NB4 (cell line): ENCODE results near the gene AIG1.

ENCODE experiments used
- DNase-seq: peaks from one replicate; pipeline ENCODE4 v3.0.0; 2010; ENCODE audit warnings: low read depth
- H3K4me3 ChIP-seq: one replicate; pipeline ENCODE4 v1.5.1; 2011; ENCODE audit warnings: mild to moderate bottlenecking, low read depth, low read length, moderate library complexity
- MAX ChIP-seq: IDR thresholded peaks from 2 replicates; pipeline ENCODE4 v1.6.1; 2011; ENCODE audit warnings: low read depth, low read length
- MYC ChIP-seq: IDR thresholded peaks from 2 replicates; pipeline ENCODE4 v1.6.1; 2011; ENCODE audit warnings: low read depth, low read length
- POLR2A ChIP-seq: IDR thresholded peaks from 2 replicates; pipeline ENCODE4 v1.6.1; 2011; ENCODE audit warnings: mild to moderate bottlenecking; ENCODE audit not compliant: insufficient read length; ENCODE audit errors: extremely low read depth
- TF ChIP-seq, protein P1 (sequence below): IDR thresholded peaks from one replicate; pipeline ENCODE4 v1.5.1; 2012; ENCODE audit warnings: low read depth, low read length

Gene AIG1

GRCh38 chr6:143125864-143126573 lies 65.3 kb downstream of the AIG1 start:
- no peak for DNase-seq
- TF ChIP-seq, protein P1, sequence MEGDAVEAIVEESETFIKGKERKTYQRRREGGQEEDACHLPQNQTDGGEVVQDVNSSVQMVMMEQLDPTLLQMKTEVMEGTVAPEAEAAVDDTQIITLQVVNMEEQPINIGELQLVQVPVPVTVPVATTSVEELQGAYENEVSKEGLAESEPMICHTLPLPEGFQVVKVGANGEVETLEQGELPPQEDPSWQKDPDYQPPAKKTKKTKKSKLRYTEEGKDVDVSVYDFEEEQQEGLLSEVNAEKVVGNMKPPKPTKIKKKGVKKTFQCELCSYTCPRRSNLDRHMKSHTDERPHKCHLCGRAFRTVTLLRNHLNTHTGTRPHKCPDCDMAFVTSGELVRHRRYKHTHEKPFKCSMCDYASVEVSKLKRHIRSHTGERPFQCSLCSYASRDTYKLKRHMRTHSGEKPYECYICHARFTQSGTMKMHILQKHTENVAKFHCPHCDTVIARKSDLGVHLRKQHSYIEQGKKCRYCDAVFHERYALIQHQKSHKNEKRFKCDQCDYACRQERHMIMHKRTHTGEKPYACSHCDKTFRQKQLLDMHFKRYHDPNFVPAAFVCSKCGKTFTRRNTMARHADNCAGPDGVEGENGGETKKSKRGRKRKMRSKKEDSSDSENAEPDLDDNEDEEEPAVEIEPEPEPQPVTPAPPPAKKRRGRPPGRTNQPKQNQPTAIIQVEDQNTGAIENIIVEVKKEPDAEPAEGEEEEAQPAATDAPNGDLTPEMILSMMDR = no peak
- TF ChIP-seq POLR2A = no peak
- TF ChIP-seq MYC = no peak
- no peak for TF ChIP-seq MAX
- no peak overlapping the region for H3K4me3 ChIP-seq

DNA sequence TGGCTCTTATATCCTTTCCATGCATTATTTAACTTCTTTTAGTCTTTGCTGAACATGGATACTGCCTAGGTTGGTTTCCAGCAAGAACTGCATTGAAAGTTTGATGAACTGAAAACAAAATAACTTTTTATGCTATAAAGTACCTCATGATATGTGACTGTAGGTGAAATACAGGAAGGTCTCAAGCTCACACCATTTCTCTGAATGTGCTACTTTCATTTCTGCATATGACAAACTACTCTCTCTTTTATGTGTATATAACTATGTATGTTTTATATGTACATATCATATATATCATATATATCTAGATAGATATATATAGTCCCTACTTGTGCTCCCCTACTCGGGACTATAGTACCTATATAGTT lies 65.9 kb downstream of the AIG1 start:
- TF ChIP-seq MYC (no peak), MAX (no peak), POLR2A (no peak)
- TF ChIP-seq, protein P1 = no peak
- DNase-seq = no peak
- H3K4me3 ChIP-seq = no peak overlapping the region

- TF ChIP-seq POLR2A = no peak
- no peak for TF ChIP-seq MAX
- TF ChIP-seq, protein P1 = no peak
- no peak for TF ChIP-seq MYC
- no peak for DNase-seq
- H3K4me3 ChIP-seq = no peak overlapping the region
These were observed 67.4 kb downstream of the AIG1 start for GRCh38 chr6:143127941-143128680.

- TF ChIP-seq MAX = no peak
- no peak for TF ChIP-seq MYC
- no peak for TF ChIP-seq POLR2A
- TF ChIP-seq, protein P1 = no peak
- no peak for DNase-seq
- H3K4me3 ChIP-seq = no peak overlapping the region
These were observed 68.0 kb downstream of the AIG1 start for GRCh38 chr6:143128681-143129015.

DNA sequence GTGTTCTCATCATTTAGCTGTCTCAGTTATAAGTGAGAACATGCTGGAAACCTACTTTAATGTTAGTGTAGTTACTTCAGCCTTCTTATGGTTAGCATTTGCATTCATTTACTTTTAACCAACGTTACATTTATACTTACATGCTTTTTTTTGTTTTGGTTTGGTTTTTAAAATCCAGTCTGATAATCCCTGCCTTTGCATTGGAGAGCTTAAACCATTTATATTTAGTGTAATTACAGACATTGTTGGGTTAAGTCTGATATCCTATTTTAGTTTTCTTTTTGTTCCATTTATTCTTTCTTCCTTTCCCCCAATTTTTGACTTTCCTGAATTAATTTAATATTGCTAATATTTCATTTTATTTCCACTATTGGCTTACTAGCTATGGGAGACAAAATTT lies 70.2 kb downstream of the AIG1 start:
- DNase-seq = no peak
- no peak overlapping the region for H3K4me3 ChIP-seq
- TF ChIP-seq MYC (no peak), MAX (no peak), POLR2A (no peak)
- TF ChIP-seq, protein P1 = no peak
